HEK293 (cell line): ENCODE data around the gene GALNTL6.

Experiments
- CTCF ChIA-PET: fragments of 350-600 bp; formaldehyde crosslinking; extraction: SDS; loops from one replicate; lab custom pipeline; 2021; ENCODE audit warnings: antibody characterized with exemption; lab: Yijun Ruan, JAX
- POLR2A ChIA-PET: fragments of 300-600 bp; formaldehyde crosslinking; extraction: SDS; loops from one replicate; lab custom pipeline; 2020; ENCODE audit warnings: antibody characterized with exemption, inconsistent platforms; lab: Yijun Ruan, JAX
- H3K27ac ChIP-seq: fragments of 200-500 bp; sonication (Bioruptor generic); 2 replicates; pipeline ENCODE4 v1.5.1; 2014; ENCODE audit warnings: low read depth, low read length, control low read depth, inconsistent platforms; ENCODE audit errors: extremely low read depth
- H3K36me3 ChIP-seq, 2 experiments: fragments of 200-500 bp in 1 of 2; sonication (Bioruptor generic) in 1 of 2; 1 replicate in 1 of 2; 2 replicates in 1 of 2; pipeline ENCODE4 v1.5.1; 2014 to 2017; ENCODE audit warnings: inconsistent platforms in 2 of 2, low read length in 2 of 2; ENCODE audit not compliant: control insufficient read depth in 2 of 2, insufficient read depth in 1 of 2
- H3K4me1 ChIP-seq: fragments of 200-500 bp; sonication (Bioruptor generic); 2 replicates; pipeline ENCODE4 v1.5.1; 2014; ENCODE audit warnings: mild to moderate bottlenecking, low read length, inconsistent platforms; ENCODE audit not compliant: control insufficient read depth, insufficient read depth
- H3K4me3 ChIP-seq: 2 replicates; pipeline ENCODE4 v1.5.1; 2011; ENCODE audit warnings: low read depth, mild to moderate bottlenecking, control low read depth, low read length, moderate library complexity
- H3K9me3 ChIP-seq: fragments of 200-500 bp; sonication (Bioruptor generic); 2 replicates; pipeline ENCODE4 v1.5.1; 2014; ENCODE audit warnings: low read depth, low read length, inconsistent platforms; ENCODE audit not compliant: control insufficient read depth, insufficient read depth
- GLI2 ChIP-seq: fragments of 450-650 bp; formaldehyde crosslinking; IDR thresholded peaks from 2 replicates; pipeline ENCODE4; 2017; ENCODE audit warnings: missing biosample characterization, missing genetic modification characterization, low read depth, borderline replicate concordance
- GLIS1 ChIP-seq: fragments of 450-650 bp; formaldehyde crosslinking; IDR thresholded peaks from 2 replicates; pipeline ENCODE4 v1.5.1; 2016; ENCODE audit warnings: missing biosample characterization, missing genetic modification characterization
- KLF10 ChIP-seq: fragments of 450-650 bp; IDR thresholded peaks from 2 replicates; pipeline ENCODE4 v1.5.1; 2018; ENCODE audit warnings: missing biosample characterization, mild to moderate bottlenecking, missing genetic modification characterization
- MZF1 ChIP-seq: fragments of 450-650 bp; formaldehyde crosslinking; IDR thresholded peaks from 2 replicates; pipeline ENCODE4 v1.5.1; 2017; ENCODE audit warnings: missing biosample characterization, missing genetic modification characterization, borderline replicate concordance
- OVOL3 ChIP-seq: fragments of 450-650 bp; formaldehyde crosslinking; IDR thresholded peaks from 2 replicates; pipeline ENCODE4 v1.5.1; 2016; ENCODE audit warnings: missing biosample characterization, missing genetic modification characterization
- REST ChIP-seq: fragments of 450-650 bp; formaldehyde crosslinking; IDR thresholded peaks from 2 replicates; pipeline ENCODE4 v1.5.1; 2016; ENCODE audit warnings: missing biosample characterization, missing genetic modification characterization
- SCRT2 ChIP-seq: fragments of 450-650 bp; formaldehyde crosslinking; IDR thresholded peaks from 2 replicates; pipeline ENCODE4 v1.5.1; 2016; ENCODE audit warnings: missing biosample characterization, missing genetic modification characterization
- SP3 ChIP-seq: fragments of 450-650 bp; formaldehyde crosslinking; IDR thresholded peaks from 2 replicates; pipeline ENCODE4 v1.5.1; 2016; ENCODE audit warnings: missing biosample characterization, missing genetic modification characterization
- YY1 ChIP-seq: fragments of 450-650 bp; formaldehyde crosslinking; IDR thresholded peaks from 2 replicates; pipeline ENCODE4 v1.5.1; 2018; ENCODE audit warnings: missing biosample characterization, missing genetic modification characterization
- ZBTB1 ChIP-seq: fragments of 450-650 bp; formaldehyde crosslinking; IDR thresholded peaks from 2 replicates; pipeline ENCODE4 v1.5.1; 2016; ENCODE audit warnings: missing biosample characterization, missing genetic modification characterization
- ZNF133 ChIP-seq: fragments of 450-650 bp; formaldehyde crosslinking; IDR thresholded peaks from 2 replicates; pipeline ENCODE4 v1.5.1; 2016; ENCODE audit warnings: missing biosample characterization, missing genetic modification characterization
- ZNF350 ChIP-seq: fragments of 450-650 bp; formaldehyde crosslinking; IDR thresholded peaks from 2 replicates; pipeline ENCODE4 v1.5.0; 2017; ENCODE audit warnings: missing biosample characterization, mild to moderate bottlenecking, missing genetic modification characterization
- ZNF544 ChIP-seq: fragments of 450-650 bp; formaldehyde crosslinking; IDR thresholded peaks from 2 replicates; pipeline ENCODE4 v1.5.0; 2017; ENCODE audit warnings: missing biosample characterization, missing genetic modification characterization
- ZNF670 ChIP-seq: fragments of 450-650 bp; formaldehyde crosslinking; IDR thresholded peaks from 2 replicates; pipeline ENCODE4 v1.5.1; 2016; ENCODE audit warnings: missing biosample characterization, missing genetic modification characterization, low read depth
- ZNF791 ChIP-seq: fragments of 450-650 bp; formaldehyde crosslinking; IDR thresholded peaks from 2 replicates; pipeline ENCODE4 v1.5.1; 2016; ENCODE audit warnings: missing biosample characterization, missing genetic modification characterization
- ZNF792 ChIP-seq: fragments of 450-650 bp; formaldehyde crosslinking; IDR thresholded peaks from 2 replicates; pipeline ENCODE4 v1.5.1; 2016; ENCODE audit warnings: missing biosample characterization, missing genetic modification characterization
- ZSCAN30 ChIP-seq: fragments of 450-650 bp; IDR thresholded peaks from 2 replicates; pipeline ENCODE4 v1.5.1; 2018; ENCODE audit warnings: missing biosample characterization, mild to moderate bottlenecking, missing genetic modification characterization, moderate library complexity
- TF ChIP-seq, protein P1 (sequence below): fragments of 450-650 bp; IDR thresholded peaks from 2 replicates; pipeline ENCODE4 v1.5.1; 2018; ENCODE audit warnings: missing biosample characterization, missing genetic modification characterization
- TF ChIP-seq, protein P2 (sequence below): fragments of 450-650 bp; formaldehyde crosslinking; IDR thresholded peaks from 2 replicates; pipeline ENCODE4 v1.5.1; 2016; ENCODE audit warnings: missing biosample characterization, missing genetic modification characterization, low read depth
- TF ChIP-seq, protein P3 (sequence below): fragments of 450-650 bp; formaldehyde crosslinking; IDR thresholded peaks from 2 replicates; pipeline ENCODE4 v1.5.1; 2016; ENCODE audit warnings: missing biosample characterization, missing genetic modification characterization

The GALNTL6 gene

DNA sequence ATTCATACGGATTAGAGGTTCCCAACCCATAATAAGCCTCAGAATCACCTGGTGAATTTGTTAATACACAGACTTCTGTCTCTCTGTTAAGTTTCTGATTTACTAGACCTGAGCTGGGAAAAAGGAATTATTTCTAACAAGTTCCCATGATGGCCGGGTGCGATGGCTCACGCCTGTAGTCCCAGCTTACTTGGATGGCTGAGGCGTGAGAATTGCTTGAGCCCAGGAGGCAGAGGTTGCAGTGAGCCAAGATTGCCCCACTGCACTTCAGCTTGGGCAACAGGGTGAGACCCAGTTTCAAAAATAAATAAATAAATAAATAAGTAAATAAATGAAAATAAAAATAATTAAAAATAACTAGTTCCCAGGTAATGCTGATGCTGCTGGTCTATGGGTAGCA is 412.3 kb downstream of the GALNTL6 start:
- Histone ChIP-seq H3K4me3 (no peak overlapping the region), H3K4me1 (no peaks in the 10 kb centered on the region), H3K9me3 (no peaks in the 10 kb centered on the region), H3K27ac (no peak overlapping the region), H3K36me3 (no peaks in the 10 kb centered on the region)
- CTCF ChIA-PET: no interaction called here
- POLR2A ChIA-PET: no interaction called here
- TF ChIP-seq, protein P1, sequence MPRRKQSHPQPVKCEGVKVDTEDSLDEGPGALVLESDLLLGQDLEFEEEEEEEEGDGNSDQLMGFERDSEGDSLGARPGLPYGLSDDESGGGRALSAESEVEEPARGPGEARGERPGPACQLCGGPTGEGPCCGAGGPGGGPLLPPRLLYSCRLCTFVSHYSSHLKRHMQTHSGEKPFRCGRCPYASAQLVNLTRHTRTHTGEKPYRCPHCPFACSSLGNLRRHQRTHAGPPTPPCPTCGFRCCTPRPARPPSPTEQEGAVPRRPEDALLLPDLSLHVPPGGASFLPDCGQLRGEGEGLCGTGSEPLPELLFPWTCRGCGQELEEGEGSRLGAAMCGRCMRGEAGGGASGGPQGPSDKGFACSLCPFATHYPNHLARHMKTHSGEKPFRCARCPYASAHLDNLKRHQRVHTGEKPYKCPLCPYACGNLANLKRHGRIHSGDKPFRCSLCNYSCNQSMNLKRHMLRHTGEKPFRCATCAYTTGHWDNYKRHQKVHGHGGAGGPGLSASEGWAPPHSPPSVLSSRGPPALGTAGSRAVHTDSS (tag by site-specific recombination): no peak
- TF ChIP-seq ZNF791 (tag by site-specific recombination): no peak

GRCh38 chr4:172232966-172233365 is 419.8 kb downstream of the GALNTL6 start:
- POLR2A ChIA-PET: no interaction called here
- Histone ChIP-seq H3K36me3 (no peaks in the 10 kb centered on the region), H3K4me3 (no peak overlapping the region), H3K4me1 (no peaks in the 10 kb centered on the region), H3K9me3 (no peaks in the 10 kb centered on the region), H3K27ac (no peak overlapping the region)
- CTCF ChIA-PET: interaction anchor here (0.7 kb wide), 1 partner anchor 12 kb away, joined by 5 read pairs; no protein-coding TSS in a partner anchor
- no peak for TF ChIP-seq ZBTB1
- TF ChIP-seq GLIS1 (tag by site-specific recombination): no peak
- TF ChIP-seq, protein P2, sequence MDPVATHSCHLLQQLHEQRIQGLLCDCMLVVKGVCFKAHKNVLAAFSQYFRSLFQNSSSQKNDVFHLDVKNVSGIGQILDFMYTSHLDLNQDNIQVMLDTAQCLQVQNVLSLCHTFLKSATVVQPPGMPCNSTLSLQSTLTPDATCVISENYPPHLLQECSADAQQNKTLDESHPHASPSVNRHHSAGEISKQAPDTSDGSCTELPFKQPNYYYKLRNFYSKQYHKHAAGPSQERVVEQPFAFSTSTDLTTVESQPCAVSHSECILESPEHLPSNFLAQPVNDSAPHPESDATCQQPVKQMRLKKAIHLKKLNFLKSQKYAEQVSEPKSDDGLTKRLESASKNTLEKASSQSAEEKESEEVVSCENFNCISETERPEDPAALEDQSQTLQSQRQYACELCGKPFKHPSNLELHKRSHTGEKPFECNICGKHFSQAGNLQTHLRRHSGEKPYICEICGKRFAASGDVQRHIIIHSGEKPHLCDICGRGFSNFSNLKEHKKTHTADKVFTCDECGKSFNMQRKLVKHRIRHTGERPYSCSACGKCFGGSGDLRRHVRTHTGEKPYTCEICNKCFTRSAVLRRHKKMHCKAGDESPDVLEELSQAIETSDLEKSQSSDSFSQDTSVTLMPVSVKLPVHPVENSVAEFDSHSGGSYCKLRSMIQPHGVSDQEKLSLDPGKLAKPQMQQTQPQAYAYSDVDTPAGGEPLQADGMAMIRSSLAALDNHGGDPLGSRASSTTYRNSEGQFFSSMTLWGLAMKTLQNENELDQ (tag by site-specific recombination): no peak
- TF ChIP-seq REST (tag by site-specific recombination): no peak
- TF ChIP-seq, protein P3, sequence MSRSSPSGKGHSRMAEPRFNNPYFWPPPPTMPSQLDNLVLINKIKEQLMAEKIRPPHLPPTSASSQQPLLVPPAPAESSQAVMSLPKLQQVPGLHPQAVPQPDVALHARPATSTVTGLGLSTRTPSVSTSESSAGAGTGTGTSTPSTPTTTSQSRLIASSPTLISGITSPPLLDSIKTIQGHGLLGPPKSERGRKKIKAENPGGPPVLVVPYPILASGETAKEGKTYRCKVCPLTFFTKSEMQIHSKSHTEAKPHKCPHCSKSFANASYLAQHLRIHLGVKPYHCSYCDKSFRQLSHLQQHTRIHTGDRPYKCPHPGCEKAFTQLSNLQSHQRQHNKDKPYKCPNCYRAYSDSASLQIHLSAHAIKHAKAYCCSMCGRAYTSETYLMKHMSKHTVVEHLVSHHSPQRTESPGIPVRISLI (tag by site-specific recombination): no peak
- no peak for TF ChIP-seq YY1
- TF ChIP-seq ZNF133 (tag by site-specific recombination): no peak
- TF ChIP-seq OVOL3 (tag by site-specific recombination): no peak
- TF ChIP-seq SCRT2 (tag by site-specific recombination): no peak
- TF ChIP-seq ZNF350 (tag by site-specific recombination): no peak
- no peak for TF ChIP-seq ZSCAN30 (tag by site-specific recombination)
- TF ChIP-seq SP3 (tag by site-specific recombination): no peak
- TF ChIP-seq, all 188 proteins: peak for 0

GRCh38 chr4:172243551-172243950 is 430.3 kb downstream of the GALNTL6 start:
- Histone ChIP-seq H3K9me3 (no peaks in the 10 kb centered on the region), H3K36me3 (no peaks in the 10 kb centered on the region), H3K4me1 (no peaks in the 10 kb centered on the region), H3K27ac (no peak overlapping the region), H3K4me3 (no peak overlapping the region)
- ChIA-PET CTCF (no interaction called here), POLR2A (no interaction called here)
- TF ChIP-seq, protein P2 (tag by site-specific recombination): no peak
- TF ChIP-seq KLF10 (no peak), MZF1 (no peak), ZNF544 (tag by site-specific recombination) (no peak), ZNF670 (tag by site-specific recombination) (no peak), GLI2 (tag by site-specific recombination) (no peak), ZNF792 (tag by site-specific recombination) (no peak)
